Activated gamma-delta T cell treated with anti-CD3 and anti-CD28 coated beads, Interleukin-2, amount 50 U/mL, for 16 hours (primary cell): ENCODE measurements around the gene TMEM145.
"Not testable (repeated sequence)": the region's sequence is repeated elsewhere in the genome, so short reads cannot be mapped to it uniquely, and the experiment has no call there.

Experiments used
- DNase-seq: peaks from one replicate; pipeline ENCODE4 v3.0.0-alpha.2; 2020; ENCODE audit warnings: low read depth

The TMEM145 gene

GRCh38 chr19:42334697-42335373 lies 21.7 kb downstream of the TMEM145 start:
- no peak for DNase-seq

- DNase-seq = no peak
Observed at GRCh38 chr19:42335374-42335936, 22.3 kb downstream of the TMEM145 start.

- DNase-seq = no peak
Observed at GRCh38 chr19:42335971-42336370, 22.9 kb downstream of the TMEM145 start.

- not testable (repeated sequence) for DNase-seq
Observed at GRCh38 chr19:42339126-42339860, 26.2 kb downstream of the TMEM145 start.

GRCh38 chr19:42339922-42340321 lies 26.8 kb downstream of the TMEM145 start:
- DNase-seq = not testable (repeated sequence)

- no peak for DNase-seq
Observed at GRCh38 chr19:42343344-42344110, 30.4 kb downstream of the TMEM145 start.

DNA sequence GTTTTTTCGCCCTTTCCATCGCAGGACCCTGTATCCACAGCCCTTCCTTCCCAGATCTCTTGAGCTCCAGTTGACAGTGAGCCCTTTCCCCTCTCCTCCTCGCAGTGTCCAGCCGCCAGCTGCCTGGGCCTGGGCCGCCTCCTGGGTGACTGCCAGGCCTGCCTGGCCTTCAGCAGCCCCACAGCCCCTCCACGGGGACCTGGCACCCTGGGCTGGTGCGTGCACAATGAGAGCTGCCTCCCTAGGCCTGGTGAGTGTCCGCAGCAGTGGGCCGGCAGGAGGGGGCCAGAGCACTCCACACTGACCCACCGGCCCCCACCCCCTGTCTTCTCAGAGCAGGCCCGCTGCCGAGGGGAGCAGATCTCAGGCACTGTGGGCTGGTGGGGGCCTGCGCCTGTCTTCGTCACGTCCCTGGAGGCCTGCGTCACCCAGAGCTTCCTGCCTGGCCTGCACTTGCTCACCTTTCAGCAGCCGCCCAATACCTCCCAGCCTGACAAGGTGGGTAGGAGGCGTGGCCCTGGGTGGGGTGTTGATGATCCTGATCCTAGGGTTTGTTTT lies 31.3 kb downstream of the TMEM145 start:
- no peak for DNase-seq

DNA sequence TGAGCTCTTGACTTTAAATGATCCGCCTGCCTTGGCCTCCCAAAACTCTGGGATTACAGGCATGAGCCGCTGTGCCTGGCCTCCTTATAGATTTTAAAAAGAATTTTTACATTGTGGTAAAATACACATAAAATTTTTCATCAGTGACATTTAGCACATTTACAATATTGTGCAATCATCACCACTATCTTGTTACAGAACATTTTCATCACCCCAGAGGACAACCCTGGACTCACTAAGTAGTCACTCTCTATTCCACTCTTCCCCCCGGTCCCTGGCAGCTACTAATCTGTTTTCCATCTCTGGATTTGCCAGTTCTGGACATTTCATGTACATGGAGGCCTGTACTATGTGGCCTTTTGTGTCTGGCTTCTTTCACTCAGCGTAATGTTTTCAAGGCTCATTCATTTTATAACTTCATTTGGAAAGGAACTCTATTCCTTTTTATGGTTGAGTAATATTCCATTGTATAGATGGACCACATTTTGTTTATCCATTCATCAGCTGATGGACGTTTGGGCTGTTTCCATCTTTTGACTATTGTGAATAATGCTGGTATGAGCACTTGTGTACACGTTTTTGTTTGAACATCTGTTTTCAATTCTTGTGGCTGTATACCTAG lies 32.2 kb downstream of the TMEM145 start:
- DNase-seq = no peak

DNA sequence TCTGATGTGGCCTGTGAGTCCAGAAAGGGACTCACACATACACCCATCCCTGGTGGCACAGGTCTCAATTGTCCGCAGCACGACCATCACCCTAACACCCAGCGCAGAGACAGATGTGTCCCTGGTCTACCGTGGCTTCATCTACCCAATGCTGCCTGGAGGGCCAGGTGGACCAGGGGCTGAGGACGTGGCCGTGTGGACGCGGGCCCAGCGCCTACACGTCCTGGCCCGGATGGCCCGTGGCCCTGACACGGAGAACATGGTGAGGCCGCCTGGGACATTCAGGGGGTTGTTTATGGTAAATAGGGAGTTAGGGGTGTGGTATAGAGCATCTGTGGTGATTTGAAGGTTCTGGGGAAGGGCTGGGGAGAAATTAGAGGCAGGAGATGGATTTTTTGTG lies 35.1 kb downstream of the TMEM145 start:
- no peak for DNase-seq

DNA sequence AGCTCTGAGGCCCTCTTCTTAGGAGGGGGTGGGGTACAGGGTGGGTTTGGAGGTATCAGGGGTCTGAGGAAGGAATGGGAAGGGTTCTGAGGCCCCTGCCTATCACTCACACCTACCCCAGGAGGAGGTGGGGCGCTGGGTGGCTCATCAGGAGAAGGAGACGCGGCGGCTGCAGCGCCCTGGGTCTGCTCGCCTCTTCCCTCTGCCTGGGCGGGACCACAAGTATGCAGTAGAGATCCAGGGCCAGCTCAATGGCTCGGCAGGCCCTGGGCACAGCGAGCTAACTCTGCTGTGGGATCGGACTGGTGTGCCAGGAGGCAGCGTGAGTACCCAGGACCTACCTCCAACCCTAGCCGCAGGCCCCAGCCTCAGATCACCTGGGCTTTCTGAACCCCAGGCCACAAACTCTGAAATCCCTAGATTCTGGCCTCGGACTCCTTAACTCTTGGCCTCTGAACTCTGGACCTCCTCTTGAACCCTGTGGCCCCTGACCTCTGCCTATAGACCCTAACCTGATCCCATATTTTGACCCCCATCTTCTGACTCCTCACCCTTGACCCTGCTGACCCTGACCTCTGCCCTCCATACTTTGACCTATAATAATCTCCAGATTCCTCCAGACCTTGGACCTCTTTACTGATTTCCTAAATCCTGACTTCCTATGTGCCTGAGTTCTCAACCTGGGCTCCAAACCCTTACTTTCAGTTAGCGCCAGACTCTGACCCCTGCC lies 36.4 kb downstream of the TMEM145 start:
- no peak for DNase-seq

DNA sequence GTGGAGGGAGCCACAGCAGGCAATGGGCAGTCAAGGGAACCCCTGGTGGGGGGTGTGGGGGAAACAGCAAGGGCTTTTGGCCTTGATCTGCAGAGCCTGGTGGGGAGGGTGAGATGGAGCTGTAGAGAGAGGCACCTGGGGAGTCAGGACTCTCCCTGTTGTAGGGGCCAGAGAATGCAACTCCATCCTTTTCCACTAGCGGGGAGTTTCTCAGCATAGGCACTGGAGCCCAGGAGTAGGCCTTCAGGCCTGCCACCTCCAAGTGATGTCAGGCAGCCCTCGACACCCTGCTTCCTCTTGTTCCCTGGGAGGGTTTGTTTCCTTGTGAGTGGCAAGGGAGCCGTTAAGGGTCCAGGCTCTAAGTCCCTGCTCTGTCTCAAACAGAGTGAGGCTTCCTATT lies 37.3 kb downstream of the TMEM145 start:
- DNase-seq = no peak

DNA sequence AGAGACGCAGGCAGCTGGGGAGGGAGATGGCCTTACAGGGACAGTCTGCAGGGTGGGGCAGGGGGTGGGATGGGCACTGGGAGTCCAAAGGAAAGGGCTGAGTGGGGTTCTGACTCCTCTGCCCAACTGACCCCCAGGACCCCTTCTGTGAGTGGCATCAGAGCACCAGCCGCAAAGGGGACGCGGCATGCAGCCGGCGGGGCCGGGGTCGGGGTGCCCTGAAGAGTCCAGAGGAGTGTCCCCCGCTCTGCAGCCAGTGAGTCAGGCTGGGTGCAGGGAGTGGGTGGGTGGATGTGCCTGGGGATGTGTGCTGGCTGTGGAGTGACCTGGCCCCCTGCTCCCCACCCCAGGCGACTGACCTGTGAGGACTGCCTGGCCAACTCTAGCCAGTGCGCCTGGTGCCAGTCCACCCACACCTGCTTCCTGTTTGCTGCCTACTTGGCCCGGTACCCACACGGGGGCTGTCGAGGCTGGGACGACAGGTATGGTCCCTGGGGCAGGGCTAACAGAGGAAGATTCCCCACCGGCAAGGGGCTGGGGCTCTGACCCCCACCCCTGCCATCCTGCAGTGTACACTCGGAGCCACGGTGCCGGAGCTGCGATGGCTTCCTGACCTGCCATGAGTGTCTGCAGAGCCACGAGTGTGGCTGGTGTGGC lies 38.1 kb downstream of the TMEM145 start:
- DNase-seq = no peak

GRCh38 chr19:42352301-42353259 lies 39.5 kb downstream of the TMEM145 start:
- DNase-seq = no peak

DNA sequence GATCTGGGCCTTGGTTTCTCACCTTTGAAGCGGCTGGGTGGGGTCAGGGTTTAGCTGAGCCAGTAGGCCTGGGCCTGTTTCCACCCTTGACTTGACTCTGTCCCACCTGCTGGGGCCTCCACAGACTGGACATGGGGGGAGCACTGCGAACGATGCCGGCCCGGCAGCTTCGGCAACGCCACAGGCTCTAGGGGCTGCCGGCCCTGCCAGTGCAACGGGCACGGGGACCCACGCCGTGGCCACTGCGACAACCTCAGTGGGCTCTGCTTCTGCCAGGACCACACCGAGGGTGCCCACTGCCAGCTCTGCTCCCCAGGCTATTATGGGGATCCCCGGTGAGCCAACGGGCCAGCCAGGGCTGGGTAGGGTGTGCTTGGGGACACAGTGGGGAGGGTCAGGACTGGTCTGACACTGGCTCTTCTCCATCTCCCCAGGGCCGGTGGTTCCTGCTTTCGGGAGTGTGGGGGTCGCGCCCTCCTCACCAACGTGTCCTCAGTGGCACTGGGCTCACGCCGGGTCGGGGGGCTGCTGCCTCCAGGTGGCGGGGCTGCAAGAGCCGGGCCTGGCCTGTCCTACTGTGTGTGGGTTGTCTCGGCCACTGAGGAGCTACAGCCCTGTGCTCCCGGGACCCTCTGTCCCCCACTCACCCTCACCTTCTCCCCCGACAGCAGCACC lies 40.4 kb downstream of the TMEM145 start:
- DNase-seq = no peak

- no peak for DNase-seq
Observed at GRCh38 chr19:42355896-42356295, 42.8 kb downstream of the TMEM145 start.

DNA sequence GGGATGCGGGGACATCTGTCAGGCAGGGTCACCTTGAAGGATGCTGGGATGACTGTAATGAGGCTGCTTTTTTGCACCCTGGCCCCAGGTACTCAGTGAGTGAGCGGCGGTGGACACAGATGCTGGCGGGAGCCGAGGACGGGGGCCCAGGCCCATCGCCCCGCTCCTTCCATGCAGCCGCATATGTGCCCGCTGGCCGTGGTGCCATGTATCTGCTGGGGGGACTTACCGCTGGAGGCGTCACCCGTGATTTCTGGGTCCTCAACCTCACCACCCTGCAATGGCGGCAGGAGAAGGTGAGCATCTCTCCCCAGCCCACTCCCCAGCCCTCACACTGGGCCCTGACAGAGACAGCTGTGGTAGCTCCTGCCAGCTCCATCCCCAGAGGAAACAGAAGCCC lies 43.6 kb downstream of the TMEM145 start:
- no peak for DNase-seq

DNA sequence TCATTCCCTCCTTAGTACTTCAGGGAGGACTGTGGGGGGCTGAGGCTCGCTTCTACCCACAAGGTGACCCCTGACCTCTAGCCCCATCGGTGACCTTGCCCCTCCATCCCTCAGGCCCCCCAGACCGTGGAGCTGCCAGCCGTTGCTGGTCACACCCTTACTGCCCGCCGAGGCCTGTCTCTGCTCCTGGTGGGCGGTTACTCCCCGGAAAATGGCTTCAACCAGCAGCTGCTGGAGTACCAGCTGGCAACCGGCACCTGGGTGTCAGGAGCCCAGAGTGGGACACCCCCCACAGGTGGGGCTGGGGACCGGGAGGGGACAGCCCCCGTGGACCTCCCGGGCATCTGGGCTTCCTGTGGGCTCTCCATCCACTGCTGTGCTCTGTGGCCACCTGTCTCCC lies 44.2 kb downstream of the TMEM145 start:
- DNase-seq = no peak

DNA sequence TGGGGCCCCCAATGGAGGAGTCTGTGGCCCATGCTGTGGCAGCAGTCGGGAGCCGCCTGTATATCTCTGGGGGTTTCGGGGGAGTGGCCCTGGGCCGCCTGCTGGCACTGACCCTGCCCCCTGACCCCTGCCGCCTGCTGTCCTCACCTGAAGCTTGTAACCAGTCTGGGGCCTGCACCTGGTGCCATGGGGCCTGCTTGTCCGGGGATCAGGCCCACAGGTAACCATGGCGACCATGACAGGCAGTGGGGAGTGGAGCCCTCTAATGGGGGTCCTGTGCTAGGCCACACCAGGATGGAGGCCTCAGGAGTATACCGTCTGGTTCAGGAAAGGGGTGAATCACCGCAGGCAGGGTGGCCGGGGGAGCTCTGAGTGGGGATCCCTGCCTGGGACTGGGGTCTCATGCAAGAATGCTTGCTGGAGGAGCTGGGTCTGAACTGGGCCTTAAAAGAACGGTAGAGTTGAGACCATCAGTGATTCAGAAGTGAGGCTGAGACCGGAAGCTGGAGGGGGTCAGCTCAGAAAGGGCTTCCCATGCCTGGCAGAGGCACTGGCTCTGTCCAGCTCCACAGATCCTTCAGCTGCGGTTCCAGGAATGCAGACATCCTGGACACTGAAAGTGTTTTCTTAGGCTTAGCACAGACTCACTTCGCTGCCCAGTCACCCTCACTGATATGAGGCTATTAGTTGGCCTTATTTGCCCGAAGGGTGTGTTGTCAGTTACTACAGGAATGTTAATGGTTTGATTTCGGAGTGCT lies 47.9 kb downstream of the TMEM145 start:
- DNase-seq = no peak
